SU-DHL-6 (cell line): ENCODE results near the gene TMEM117.

Experiments
- EZH2phosphoT487 ChIP-seq: fragments of 200-600 bp; sonication (generic), shearing (Covaris generic); conservative IDR thresholded peaks from 2 replicates; pipeline ENCODE4 v1.6.1; 2018; ENCODE audit warnings: mild to moderate bottlenecking, antibody characterized with exemption, low read length, moderate library complexity, mixed read lengths
- TF ChIP-seq, protein P1 (sequence below): fragments of 200-600 bp; sonication (generic); IDR thresholded peaks from one replicate; pipeline ENCODE4 v1.5.1; 2017; ENCODE audit warnings: antibody characterized with exemption, mild to moderate bottlenecking, low read length, moderate library complexity; ENCODE audit not compliant: insufficient read depth, poor library complexity, severe bottlenecking

DNA sequence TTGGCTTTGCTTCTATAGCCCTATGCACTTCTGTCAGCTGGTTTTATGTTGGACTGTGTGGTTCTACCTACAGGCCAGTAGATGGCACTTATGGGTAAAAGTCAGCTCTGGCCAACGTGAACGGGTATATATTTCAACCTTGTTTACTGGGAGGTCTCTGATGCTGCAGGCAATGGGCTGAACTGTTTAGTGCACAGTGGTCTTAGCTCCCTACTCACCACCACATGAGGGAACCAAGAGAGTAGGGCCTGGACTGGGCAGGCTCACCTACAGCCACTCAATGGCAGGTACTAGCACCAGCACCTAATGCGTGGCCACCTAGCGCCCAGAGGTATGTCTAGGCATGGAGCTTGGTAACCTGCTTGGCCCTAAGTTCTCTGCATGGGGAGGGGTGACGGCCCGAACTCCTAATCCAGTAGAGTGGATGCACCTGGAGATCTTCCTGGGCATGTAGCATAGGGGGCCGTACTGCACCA lies 481.8 kb downstream of the TMEM117 start:
- TF ChIP-seq, protein P1, sequence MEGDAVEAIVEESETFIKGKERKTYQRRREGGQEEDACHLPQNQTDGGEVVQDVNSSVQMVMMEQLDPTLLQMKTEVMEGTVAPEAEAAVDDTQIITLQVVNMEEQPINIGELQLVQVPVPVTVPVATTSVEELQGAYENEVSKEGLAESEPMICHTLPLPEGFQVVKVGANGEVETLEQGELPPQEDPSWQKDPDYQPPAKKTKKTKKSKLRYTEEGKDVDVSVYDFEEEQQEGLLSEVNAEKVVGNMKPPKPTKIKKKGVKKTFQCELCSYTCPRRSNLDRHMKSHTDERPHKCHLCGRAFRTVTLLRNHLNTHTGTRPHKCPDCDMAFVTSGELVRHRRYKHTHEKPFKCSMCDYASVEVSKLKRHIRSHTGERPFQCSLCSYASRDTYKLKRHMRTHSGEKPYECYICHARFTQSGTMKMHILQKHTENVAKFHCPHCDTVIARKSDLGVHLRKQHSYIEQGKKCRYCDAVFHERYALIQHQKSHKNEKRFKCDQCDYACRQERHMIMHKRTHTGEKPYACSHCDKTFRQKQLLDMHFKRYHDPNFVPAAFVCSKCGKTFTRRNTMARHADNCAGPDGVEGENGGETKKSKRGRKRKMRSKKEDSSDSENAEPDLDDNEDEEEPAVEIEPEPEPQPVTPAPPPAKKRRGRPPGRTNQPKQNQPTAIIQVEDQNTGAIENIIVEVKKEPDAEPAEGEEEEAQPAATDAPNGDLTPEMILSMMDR: peak; percentile 58
- TF ChIP-seq EZH2phosphoT487: no peak
